Testis (tissue), 2 donors: ENCODE measurements around the gene CAMP.

Experiments
- POLR2A ChIP-seq: fragments of 450-650 bp; IDR thresholded peaks from one replicate; pipeline ENCODE4 v1.6.1; 2017; ENCODE audit warnings: antibody characterized with exemption, mild to moderate bottlenecking, moderate library complexity
- TF ChIP-seq, protein P1 (sequence below), 3 experiments: fragments of 450-650 bp in 2 of 3; fragments of 200-600 bp in 1 of 3; sonication (generic) in 1 of 3; IDR thresholded peaks; one replicate each; pipeline ENCODE4 v1.5.1; 2016 to 2019; ENCODE audit warnings: antibody characterized with exemption in 3 of 3, mild to moderate bottlenecking in 2 of 3, moderate library complexity in 1 of 3

DNA sequence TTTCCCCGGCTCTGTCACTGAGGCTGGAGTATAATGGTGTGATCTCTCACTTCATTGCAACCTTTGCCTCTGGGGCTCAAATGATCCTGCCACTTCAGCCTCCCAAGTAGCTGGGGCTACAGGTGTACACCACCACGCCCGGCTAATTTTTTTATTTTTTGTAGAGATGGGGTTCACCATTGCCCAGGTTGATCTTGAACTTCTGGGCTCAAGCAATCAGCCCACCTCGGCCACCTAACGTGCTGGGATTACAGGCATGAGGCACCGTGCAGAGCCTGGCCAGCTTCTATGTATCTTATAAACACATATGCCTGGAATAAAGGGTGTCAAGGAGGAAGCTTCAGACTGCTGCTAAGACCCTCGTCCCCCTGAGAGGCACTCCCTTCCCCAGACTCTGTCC, 21.8 kb downstream of the CAMP start:
- TF ChIP-seq, protein P1, sequence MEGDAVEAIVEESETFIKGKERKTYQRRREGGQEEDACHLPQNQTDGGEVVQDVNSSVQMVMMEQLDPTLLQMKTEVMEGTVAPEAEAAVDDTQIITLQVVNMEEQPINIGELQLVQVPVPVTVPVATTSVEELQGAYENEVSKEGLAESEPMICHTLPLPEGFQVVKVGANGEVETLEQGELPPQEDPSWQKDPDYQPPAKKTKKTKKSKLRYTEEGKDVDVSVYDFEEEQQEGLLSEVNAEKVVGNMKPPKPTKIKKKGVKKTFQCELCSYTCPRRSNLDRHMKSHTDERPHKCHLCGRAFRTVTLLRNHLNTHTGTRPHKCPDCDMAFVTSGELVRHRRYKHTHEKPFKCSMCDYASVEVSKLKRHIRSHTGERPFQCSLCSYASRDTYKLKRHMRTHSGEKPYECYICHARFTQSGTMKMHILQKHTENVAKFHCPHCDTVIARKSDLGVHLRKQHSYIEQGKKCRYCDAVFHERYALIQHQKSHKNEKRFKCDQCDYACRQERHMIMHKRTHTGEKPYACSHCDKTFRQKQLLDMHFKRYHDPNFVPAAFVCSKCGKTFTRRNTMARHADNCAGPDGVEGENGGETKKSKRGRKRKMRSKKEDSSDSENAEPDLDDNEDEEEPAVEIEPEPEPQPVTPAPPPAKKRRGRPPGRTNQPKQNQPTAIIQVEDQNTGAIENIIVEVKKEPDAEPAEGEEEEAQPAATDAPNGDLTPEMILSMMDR (IDR thresholded peaks at IDR 0.05): no peak
- no peak for TF ChIP-seq POLR2A
